Loucy (cell line): Measurements from ENCODE around the gene HOXC12.

Experiments
- CTCF ChIP-seq: fragments of 200-600 bp; sonication (generic); conservative IDR thresholded peaks from 2 replicates; pipeline ENCODE4 v1.5.1; 2014; ENCODE audit warnings: mild to moderate bottlenecking, antibody characterized with exemption, low read length
- EZH2phosphoT487 ChIP-seq: fragments of 200-600 bp; IDR thresholded peaks from 2 replicates; pipeline ENCODE4 v1.6.1; 2018; ENCODE audit warnings: antibody characterized with exemption, mild to moderate bottlenecking, moderate library complexity, borderline replicate concordance

GRCh38 chr12:54001283-54002187, 46.8 kb downstream of the HOXC12 start:
- TF ChIP-seq CTCF = no peak
- TF ChIP-seq EZH2phosphoT487 = no peak
